Superior temporal gyrus (tissue), 1 donor: Measurements from ENCODE around the gene TAF1B.
"Not testable (repeated sequence)": the region's sequence is repeated elsewhere in the genome, so short reads cannot be mapped to it uniquely, and the experiment has no call there.

Experiments used
- DNase-seq: peaks from one replicate; pipeline ENCODE4 v3.0.0-alpha.2; 2016; ENCODE audit errors: extremely low spot score

TAF1B gene

DNA sequence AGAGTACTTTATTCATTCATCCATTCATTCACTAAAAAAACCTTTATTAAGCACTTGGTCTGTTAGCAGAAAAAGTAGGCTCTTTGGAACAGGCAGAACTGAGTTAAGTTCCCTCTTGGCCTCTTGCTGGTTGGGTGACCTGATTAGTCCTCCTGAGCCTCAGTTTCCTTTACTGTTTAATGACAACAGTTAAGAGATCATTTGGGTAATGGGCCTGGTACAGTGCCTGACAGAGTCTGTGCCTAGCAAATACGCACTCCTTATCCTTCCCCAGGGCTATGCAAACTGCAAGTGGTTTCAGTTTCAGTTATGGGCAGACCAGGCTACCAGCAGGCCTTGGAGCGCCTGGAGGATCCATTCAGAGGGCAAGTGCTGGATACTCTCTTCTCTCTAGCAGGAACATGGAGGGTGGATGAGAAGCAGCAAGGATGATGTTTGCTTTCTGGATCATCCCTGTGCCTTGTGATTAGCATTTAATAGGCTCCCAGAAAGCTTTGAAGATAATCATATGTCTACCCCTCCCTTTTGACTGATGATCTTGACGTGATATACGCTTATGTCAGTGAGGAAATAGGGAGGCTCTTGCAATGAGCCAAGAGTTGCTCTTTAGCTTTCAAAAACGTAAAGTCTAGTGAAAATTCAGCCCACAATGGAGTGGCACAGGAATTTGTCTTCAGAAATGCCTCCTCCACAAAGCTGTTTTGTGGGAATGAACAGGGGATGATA lies 12.4 kb upstream of the TAF1B start:
- DNase-seq = no peak

DNA sequence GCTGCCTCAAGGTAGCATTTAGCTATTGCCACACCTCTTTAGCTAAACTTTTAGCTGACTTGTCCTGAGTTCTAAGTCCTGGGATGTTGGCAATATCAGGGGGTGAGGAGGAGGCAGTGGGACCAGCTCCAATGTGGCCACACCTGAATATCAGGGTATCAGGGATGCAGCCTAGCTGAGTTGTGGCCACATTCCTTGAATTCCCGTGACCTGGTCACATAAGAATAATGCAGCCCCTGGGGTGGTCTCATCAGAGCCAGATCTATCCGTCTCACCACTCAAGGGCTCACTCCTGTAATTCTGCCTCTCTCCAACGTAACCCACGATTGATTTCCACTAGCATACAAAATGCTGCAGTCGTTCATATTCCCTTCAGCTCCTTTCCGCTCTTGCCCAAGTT lies 11.6 kb upstream of the TAF1B start:
- no peak for DNase-seq

DNA sequence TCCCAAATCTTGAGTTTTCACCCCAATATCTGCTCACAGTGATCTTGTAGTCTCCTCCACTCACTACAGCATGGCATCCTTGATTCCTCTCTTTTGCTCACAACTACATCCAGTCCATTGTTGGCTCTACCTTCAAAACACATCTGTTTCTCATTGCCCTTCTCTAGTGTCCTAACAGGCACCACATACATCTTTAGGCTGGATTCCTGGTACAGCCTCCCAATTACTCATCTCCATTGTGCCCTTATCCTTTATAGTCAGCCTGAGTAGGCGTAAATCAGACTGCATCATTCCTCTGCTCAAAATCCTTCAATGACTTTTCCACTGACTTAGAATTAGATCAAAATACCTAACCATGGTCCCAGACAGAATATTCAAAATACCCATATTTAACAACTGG lies 10.7 kb upstream of the TAF1B start:
- no peak for DNase-seq

DNA sequence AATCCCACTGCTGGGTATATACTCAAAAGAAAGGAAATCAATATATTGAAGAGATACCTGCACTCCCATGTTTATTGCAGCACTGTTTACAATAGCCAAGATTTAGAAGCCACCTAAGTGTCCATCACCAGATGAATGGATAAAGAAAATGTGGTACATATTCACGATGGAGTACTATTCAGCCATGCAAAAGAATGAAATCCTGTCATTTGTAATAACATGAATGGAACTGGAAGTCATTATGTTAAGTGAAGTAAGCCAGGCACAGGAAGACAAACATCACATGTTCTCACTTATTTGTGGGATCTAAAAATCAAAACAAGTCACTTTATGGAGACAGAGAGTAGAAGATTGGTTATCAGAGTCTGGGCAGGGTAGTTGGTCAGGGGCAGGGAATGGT lies 8.2 kb upstream of the TAF1B start:
- DNase-seq = not testable (repeated sequence)

GRCh38 chr2:9836074-9836473 lies 7.2 kb upstream of the TAF1B start:
- DNase-seq = no peak

DNA sequence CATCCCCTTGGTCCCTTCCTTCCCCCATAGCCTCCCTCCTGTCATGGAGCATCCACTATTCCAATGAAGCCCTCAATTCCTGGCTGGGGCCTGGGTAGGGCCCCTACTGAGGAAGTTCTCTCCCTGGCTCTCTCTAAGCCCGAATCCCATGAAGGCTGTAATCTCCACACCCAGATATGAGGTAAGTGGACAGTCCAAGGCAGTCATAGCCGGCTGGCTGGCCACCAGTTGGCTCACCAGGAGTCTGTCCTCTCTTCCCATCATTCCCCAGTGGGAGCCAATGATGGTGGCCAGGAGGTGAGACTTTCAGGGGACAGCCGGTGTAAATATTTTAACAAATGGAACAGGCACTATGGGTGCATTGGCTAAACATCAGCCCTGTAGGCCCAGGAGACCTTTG lies 6.8 kb upstream of the TAF1B start:
- DNase-seq = no peak

GRCh38 chr2:9837451-9837850 lies 5.8 kb upstream of the TAF1B start:
- DNase-seq = no peak

- no peak for DNase-seq
Measured at GRCh38 chr2:9838391-9838790, 4.9 kb upstream of the TAF1B start.

GRCh38 chr2:9842487-9843228 lies 616 bp upstream of the TAF1B start:
- no peak for DNase-seq

DNA sequence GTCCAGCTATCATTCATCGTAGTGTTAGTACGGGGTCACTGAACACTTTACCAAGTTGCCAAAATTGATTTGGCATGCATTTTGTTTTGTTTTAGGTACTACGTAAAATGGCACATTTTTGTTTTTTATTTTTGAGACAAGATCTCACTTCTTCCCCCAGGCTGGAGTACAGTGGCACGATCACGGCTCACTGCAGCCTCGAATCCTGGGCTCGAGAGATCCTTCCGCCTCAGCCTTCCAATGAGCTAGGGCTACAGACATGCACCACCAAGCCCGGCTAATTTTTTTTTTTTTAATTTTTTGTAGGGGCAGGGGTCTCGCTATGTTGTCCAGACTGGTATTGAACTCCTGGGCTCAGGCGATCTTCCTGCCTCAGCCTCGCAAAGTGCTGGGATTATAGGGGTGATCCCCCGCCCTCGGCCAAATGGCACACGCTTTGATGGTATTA lies 786 bp downstream of the TAF1B start:
- DNase-seq = peak; percentile 34

GRCh38 chr2:9844576-9844975 lies 1.3 kb downstream of the TAF1B start:
- DNase-seq = no peak

- DNase-seq = no peak
Measured at GRCh38 chr2:9846554-9846953, 3.3 kb downstream of the TAF1B start.

DNA sequence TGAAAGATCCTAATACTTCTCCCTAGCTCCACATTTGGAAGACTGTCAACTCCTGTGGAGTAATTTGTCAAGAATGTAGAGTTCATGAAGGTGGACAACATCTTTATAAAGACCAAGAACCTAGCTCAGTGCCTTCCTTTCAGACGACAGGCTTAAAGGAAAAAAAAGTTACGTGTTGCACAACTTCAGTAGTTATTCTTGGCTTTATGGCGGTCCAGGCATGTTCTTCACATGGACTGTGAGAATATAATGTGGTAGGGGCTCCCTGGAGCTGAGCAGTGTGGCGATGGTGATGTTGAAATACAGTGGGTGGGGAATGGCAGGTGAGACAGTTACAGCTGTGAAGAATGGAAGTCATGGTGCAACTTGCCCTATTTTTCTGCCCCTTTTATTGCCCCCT lies 3.9 kb downstream of the TAF1B start:
- DNase-seq = no peak

GRCh38 chr2:9852881-9853280 lies 9.6 kb downstream of the TAF1B start:
- DNase-seq = no peak

DNA sequence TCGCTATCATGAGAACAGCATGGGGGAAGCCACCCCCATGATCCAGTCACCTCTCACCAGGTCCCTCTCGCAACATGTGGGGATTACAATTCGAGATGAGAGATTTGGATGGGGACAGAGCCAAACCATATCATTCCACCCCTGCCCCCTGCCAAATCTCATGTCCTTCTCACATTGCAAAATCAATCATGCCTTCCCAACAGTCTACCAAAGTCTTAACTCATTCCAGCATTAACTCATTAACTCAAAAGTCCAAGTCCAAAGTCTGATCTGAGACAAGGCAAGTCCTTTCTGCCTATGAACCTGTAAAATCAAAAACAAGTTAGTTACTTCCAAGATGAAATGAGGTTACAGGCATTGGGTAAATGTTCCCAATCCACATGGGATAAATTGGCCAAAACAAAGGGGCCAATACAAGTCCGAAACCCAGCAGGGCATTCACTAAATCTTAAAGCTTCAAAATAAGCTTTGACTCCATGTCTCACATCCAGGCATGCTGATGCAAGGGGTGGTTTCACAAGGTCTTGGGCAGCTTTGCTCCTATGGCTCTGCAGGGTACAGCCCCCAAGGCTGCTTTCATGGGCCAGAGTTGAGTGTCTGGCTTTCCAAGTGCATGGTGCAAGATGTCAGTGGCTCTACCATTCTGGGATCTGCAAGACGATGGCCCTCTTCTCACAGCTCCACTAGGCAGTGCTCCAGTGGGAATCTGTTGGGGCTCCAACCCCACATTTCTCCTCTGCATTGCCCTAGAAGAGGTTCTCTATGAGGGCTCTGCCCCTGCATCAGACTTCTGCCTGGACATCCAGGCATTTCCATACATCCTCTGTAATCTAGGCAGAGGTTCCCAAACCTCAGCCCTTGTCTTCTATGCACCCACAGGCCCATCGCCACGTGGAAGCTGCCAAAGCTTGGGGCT lies 14.8 kb downstream of the TAF1B start:
- DNase-seq = no peak

DNA sequence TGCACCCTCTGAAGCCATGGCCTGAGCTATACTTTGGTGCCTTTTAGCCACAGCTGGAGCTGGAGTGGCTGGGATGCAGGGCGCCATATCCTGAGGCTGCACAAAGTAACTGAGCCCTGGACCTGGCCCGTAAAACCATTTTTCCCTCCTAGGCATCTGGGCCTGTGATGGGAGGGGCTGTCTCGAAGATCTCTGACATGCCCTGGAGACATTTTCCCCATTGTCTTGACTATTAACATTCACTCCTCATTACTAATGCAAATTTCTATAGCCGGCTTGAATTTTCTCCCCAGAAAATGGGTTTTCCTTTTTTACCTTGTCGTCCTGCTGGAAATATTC lies 15.4 kb downstream of the TAF1B start:
- DNase-seq = no peak

- DNase-seq = not testable (repeated sequence)
Measured at GRCh38 chr2:9860922-9861580, 17.8 kb downstream of the TAF1B start.

- DNase-seq = no peak
Measured at GRCh38 chr2:9867881-9868280, 24.6 kb downstream of the TAF1B start.

- DNase-seq = no peak
Measured at GRCh38 chr2:9873337-9873736, 30.1 kb downstream of the TAF1B start.

DNA sequence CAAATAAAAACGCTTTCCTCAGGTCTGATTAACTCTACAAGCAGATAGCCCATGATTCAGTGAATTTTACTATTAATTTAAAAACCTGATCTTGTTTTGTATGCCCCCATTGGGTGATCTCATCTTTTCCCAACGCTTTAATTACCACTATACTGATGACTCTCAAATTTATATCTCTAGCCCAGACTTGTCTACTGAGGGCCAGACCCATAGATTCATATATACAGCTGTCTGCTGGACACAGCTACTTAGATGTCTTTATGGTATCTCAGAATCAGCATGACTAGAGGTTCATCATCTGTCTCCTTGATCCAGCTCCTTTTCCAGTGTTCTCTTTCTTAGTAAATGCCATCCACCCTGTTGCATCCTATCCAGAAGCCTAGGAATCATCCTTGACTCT lies 33.8 kb downstream of the TAF1B start:
- DNase-seq = no peak

DNA sequence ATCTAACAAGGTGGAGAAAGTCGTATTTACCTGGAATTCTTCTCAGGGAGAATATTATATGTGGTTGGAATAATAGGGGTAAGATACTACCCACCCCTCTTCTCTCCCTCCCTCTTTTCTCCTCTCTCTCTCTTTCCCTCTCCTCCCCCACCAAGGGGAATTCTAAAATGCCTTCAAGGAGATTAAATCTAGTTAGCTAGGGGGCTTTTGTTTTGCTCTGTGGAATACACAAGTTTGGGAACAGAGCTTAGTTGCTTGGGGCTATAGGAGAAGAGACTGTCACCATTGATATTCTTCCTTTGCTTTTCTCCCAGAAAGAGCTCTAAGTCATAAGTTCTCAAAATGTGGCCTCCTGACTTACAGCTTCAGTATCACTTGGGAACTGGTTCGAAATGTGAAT lies 34.5 kb downstream of the TAF1B start:
- no peak for DNase-seq
